Keratinocyte (primary cell): ENCODE results near the gene G6PC3. TPM values are rescaled to one million over a fixed set of nuclear protein-coding genes. Genes with fewer than 3 reads are reported as not detected.
A peak's percentile ranks its signal among the peaks of the same experiment; 100 is the strongest.

Experiments used
- DNase-seq: peaks from one replicate; pipeline ENCODE4 v3.0.0-alpha.2; 2011; ENCODE audit warnings: low read depth, missing footprints, low spot score
- FAIRE-seq: peaks from 2 replicates; lab custom pipeline; 2011; peaks lifted over from hg19 to GRCh38; lab: Jason Lieb, UNC
- H2AFZ ChIP-seq: 2 replicates; pipeline ENCODE4 v1.6.0; 2012; ENCODE audit warnings: low read length, control low read depth, inconsistent platforms; ENCODE audit not compliant: control insufficient read depth
- H3K27ac ChIP-seq: 2 replicates; pipeline ENCODE4 v1.5.1; 2011; ENCODE audit warnings: low read length; ENCODE audit not compliant: control insufficient read depth, insufficient read depth
- H3K27me3 ChIP-seq: 3 replicates; pipeline ENCODE4 v1.6.0; 2011; ENCODE audit warnings: low read length; ENCODE audit not compliant: control insufficient read depth, insufficient read depth; ENCODE audit errors: extremely low read depth
- H3K36me3 ChIP-seq, 2 experiments: 2 replicates in 1 of 2; 3 replicates in 1 of 2; pipeline ENCODE4 v1.5.1; 2011; ENCODE audit warnings: low read length in 2 of 2, mild to moderate bottlenecking in 1 of 2; ENCODE audit not compliant: control insufficient read depth in 2 of 2, insufficient read depth in 2 of 2; ENCODE audit errors: extremely low read depth in 1 of 2
- H3K4me1 ChIP-seq: 3 replicates; pipeline ENCODE4 v1.5.1; 2011; ENCODE audit warnings: low read length; ENCODE audit not compliant: control insufficient read depth, insufficient read depth; ENCODE audit errors: extremely low read depth
- H3K4me2 ChIP-seq: 3 replicates; pipeline ENCODE4 v1.6.0; 2011; ENCODE audit warnings: low read depth, low read length; ENCODE audit not compliant: control insufficient read depth, insufficient read depth; ENCODE audit errors: extremely low read depth
- H3K4me3 ChIP-seq, 3 experiments: fragments of 200-600 bp in 1 of 3; sonication (generic) in 1 of 3; 2 replicates in 2 of 3; 3 replicates in 1 of 3; pipeline ENCODE4 v1.5.1; 2011 to 2016; ENCODE audit warnings: low read length in 3 of 3, mild to moderate bottlenecking in 3 of 3, control low read depth in 2 of 3, inconsistent platforms in 1 of 3, low read depth in 1 of 3, mixed read lengths in 1 of 3, mixed run types in 1 of 3, moderate library complexity in 1 of 3; ENCODE audit not compliant: control insufficient read depth in 2 of 3, insufficient read depth in 2 of 3; ENCODE audit errors: extremely low read depth in 1 of 3
- H3K79me2 ChIP-seq: 2 replicates; pipeline ENCODE4 v1.6.0; 2012; ENCODE audit warnings: low read length; ENCODE audit not compliant: control insufficient read depth, insufficient read depth
- H3K9ac ChIP-seq: 3 replicates; pipeline ENCODE4 v1.6.0; 2011; ENCODE audit warnings: low read length; ENCODE audit not compliant: control insufficient read depth, insufficient read depth; ENCODE audit errors: extremely low read depth
- H3K9me1 ChIP-seq: 3 replicates; pipeline ENCODE4 v1.6.0; 2011; ENCODE audit warnings: low read length; ENCODE audit not compliant: control insufficient read depth, insufficient read depth; ENCODE audit errors: extremely low read depth
- H3K9me3 ChIP-seq: 2 replicates; pipeline ENCODE4 v1.5.1; 2012; ENCODE audit warnings: low read depth, low read length; ENCODE audit not compliant: control insufficient read depth
- H4K20me1 ChIP-seq: 3 replicates; pipeline ENCODE4 v1.6.0; 2011; ENCODE audit warnings: low read length; ENCODE audit not compliant: control insufficient read depth, insufficient read depth; ENCODE audit errors: extremely low read depth
- EZH2 ChIP-seq: IDR thresholded peaks from one replicate; pipeline ENCODE4 v1.6.1; 2012; ENCODE audit warnings: inconsistent platforms, mild to moderate bottlenecking, low read length, moderate library complexity
- dilution Hi-C: fragments of 300-500 bp; cut with MboI; formaldehyde crosslinking; loops from one replicate; pipeline ENCODE4 v1.7.0; 2020; ENCODE audit warnings: low sequenced_read_pairs; ENCODE audit not compliant: extremely low pct_ligation_motif_present
- polyA plus RNA-seq, 5 experiments: library from polyadenylated mRNA; depleted of rRNA in 3 of 5; stranded (reverse) in 3 of 5; stranded (forward) in 1 of 5; unstranded in 1 of 5; fragments of >200 nt; gene quantifications; 1 replicate in 1 of 5; 2 replicates in 3 of 5; 3 replicates in 1 of 5; pipeline versions ENCODE4 v1.2.1 to v1.2.3, GENCODE V29; 2011 to 2012; ENCODE audit warnings: missing spikeins in 2 of 5, low read depth in 1 of 5, low replicate concordance in 1 of 5
- TF ChIP-seq, protein P1 (sequence below), 3 experiments: IDR thresholded peaks in 1 of 3; conservative IDR thresholded peaks in 1 of 3; optimal IDR thresholded peaks in 1 of 3; 2 replicates in 2 of 3; 3 replicates in 1 of 3; pipeline versions ENCODE3 to v1.5.1; 2011; ENCODE audit warnings: low read length in 3 of 3, mild to moderate bottlenecking in 3 of 3, moderate library complexity in 2 of 3, control low read depth in 1 of 3, inconsistent platforms in 1 of 3; ENCODE audit not compliant: insufficient read depth in 2 of 3; ENCODE audit errors: extremely low read depth in 1 of 3

G6PC3 gene
- polyA plus RNA-seq, 1 donor (not counting 4 experiments of a cell fraction or from before 2014, with no cell fraction given), result 28.0 TPM

GRCh38 chr17:44085908-44086307 is 15.4 kb downstream of the G6PC3 start:
- no peak overlapping the region for H3K27ac ChIP-seq
- no peak for FAIRE-seq

DNA sequence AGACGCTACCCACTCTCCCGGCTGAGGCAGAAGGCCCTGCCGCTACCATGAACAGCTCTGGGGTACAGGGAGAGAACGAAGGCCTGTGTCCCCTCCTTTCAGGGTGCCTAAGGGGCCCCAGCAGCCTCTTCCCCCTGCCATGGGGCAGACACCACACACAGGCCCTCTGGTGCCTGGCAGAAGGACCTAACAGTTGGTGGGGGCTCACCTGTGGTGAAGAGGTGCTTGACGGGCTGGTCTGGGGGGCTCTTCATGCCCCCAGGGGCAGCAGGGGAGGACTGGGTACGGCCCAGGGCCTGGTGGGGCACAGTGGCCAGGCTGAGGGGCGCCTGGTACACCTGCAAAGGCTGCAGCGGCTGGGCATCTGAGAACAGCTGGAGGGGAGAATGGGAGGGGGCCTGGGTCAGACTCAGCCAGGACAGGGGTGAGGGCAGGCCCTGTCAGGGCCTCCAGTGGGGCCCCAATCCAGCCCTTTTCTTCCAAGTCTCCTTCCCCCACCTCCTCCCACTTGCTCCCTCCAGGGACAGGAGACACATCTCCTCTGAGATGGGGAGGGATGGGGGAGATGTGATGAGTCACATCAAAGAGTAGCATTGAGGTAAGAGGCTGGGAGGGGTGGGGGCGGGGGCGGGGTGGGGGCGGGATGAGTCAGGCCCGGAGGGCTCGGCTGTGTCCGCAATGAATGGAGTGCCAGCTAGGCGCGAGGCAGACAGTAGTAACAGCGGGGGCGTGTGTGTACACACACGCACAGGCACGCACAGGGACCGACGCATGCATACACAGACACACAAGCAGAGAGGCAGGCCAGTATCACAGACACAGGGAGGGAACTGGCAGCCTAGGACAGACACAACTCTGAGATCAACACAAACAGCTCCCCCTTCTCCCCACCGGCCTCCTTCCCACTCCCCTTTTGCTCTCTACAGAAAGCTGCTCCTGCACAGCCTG is 16.1 kb downstream of the G6PC3 start:
- Histone ChIP-seq H3K9me1 (no peaks in the 10 kb centered on the region), H3K4me1 (peaks cover 24% of the 10 kb centered on the region), H3K36me3 (peaks cover 3 to 4% of the 10 kb centered on the region in 2 experiments), H2AFZ (peak overlapping the region; percentile 52), H4K20me1 (no peaks in the 10 kb centered on the region), H3K27ac (peak overlapping the region; percentile 87), H3K9ac (peak overlapping the region; percentile 76), H3K4me3 (peak overlapping the region in 2 of 3 experiments; percentile 39 to 49), H3K27me3 (no peaks in the 10 kb centered on the region), H3K79me2 (no peaks in the 10 kb centered on the region), H3K4me2 (peak overlapping the region; percentile 86), H3K9me3 (no peaks in the 10 kb centered on the region)
- dilution Hi-C loops, result no loop called here
- FAIRE-seq (peak; percentile 83), DNase-seq (peak; percentile 88)
- TF ChIP-seq EZH2, result no peak
- TF ChIP-seq, protein P1, sequence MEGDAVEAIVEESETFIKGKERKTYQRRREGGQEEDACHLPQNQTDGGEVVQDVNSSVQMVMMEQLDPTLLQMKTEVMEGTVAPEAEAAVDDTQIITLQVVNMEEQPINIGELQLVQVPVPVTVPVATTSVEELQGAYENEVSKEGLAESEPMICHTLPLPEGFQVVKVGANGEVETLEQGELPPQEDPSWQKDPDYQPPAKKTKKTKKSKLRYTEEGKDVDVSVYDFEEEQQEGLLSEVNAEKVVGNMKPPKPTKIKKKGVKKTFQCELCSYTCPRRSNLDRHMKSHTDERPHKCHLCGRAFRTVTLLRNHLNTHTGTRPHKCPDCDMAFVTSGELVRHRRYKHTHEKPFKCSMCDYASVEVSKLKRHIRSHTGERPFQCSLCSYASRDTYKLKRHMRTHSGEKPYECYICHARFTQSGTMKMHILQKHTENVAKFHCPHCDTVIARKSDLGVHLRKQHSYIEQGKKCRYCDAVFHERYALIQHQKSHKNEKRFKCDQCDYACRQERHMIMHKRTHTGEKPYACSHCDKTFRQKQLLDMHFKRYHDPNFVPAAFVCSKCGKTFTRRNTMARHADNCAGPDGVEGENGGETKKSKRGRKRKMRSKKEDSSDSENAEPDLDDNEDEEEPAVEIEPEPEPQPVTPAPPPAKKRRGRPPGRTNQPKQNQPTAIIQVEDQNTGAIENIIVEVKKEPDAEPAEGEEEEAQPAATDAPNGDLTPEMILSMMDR (optimal IDR thresholded peaks at IDR 0.05 in 1 of 3, IDR thresholded peaks at IDR 0.05 in 1 of 3, conservative IDR thresholded peaks at IDR 0.05 in 1 of 3; ENCODE audit: extremely low read depth in 1 of 3, insufficient read depth in 2 of 3, low read length in 3 of 3), result no peak

More at GRCh38 chr17:44085908-44086307, 15.4 kb downstream of the G6PC3 start:
- peak overlapping the region; percentile 42 for H3K9ac ChIP-seq
- TF ChIP-seq, protein P1 (optimal IDR thresholded peaks at IDR 0.05 in 1 of 3, IDR thresholded peaks at IDR 0.05 in 1 of 3, conservative IDR thresholded peaks at IDR 0.05 in 1 of 3; ENCODE audit: extremely low read depth in 1 of 3, insufficient read depth in 2 of 3, low read length in 3 of 3), result no peak
- TF ChIP-seq EZH2, result no peak
- H2AFZ ChIP-seq, result no peak overlapping the region
- H3K79me2 ChIP-seq, result no peaks in the 10 kb centered on the region
- H3K4me2 ChIP-seq, result peak overlapping the region; percentile 56
- dilution Hi-C loops, result no loop called here
- H3K9me3 ChIP-seq, result no peaks in the 10 kb centered on the region
- no peak for DNase-seq
- no peaks in the 10 kb centered on the region for H4K20me1 ChIP-seq
- H3K36me3 ChIP-seq, result peaks cover 2 to 3% of the 10 kb centered on the region in 2 experiments
- no peaks in the 10 kb centered on the region for H3K9me1 ChIP-seq
- H3K4me1 ChIP-seq, result peaks cover 26% of the 10 kb centered on the region
- no peak overlapping the region for H3K4me3 ChIP-seq
- H3K27me3 ChIP-seq, result no peaks in the 10 kb centered on the region
